ENCODE measurements around the gene GCNT1. TPM values are rescaled to one million over a fixed set of nuclear protein-coding genes. Genes with fewer than 3 reads are reported as not detected.

Gene GCNT1
- total and polyA plus RNA-seq, 10 donors: 2.5 to 54.5 (median 26.4) TPM

- TF ChIP-seq CTCF (IDR thresholded peaks at IDR 0.05 in 8 of 11, conservative IDR thresholded peaks at IDR 0.05 in 3 of 11) (no peak), POLR2AphosphoS5 (IDR thresholded peaks at IDR 0.05) (no peak), POLR2A (IDR thresholded peaks at IDR 0.05) (no peak)
- Histone ChIP-seq H3K4me1 (peaks cover 0 to 16% (median 5%) of the 10 kb centered on the region in 6 donors), H3K27ac (no peak overlapping the region), H3K9me3 (no peaks in the 10 kb centered on the region), H3K27me3 (replicated peaks in 1 of 7) (no peaks in the 10 kb centered on the region), H3K4me3 (no peak overlapping the region), H3K36me3 (no peaks in the 10 kb centered on the region)
- intact Hi-C loops (cut with DNase I; ENCODE audit: low total_unique reads): no loop called here
- no peak for DNase-seq
- 70 to 92% (median 85%) methylated on average over 9 of the region's 9 CpGs for WGBS, 5 donors
These were observed 78.2 kb downstream of the GCNT1 start for GRCh38 chr9:76537150-76537646.

GRCh38 chr9:76539180-76539579 is 80.2 kb downstream of the GCNT1 start:
- Histone ChIP-seq H3K4me3 (no peak overlapping the region), H3K4me1 (peaks cover 0 to under 1% (median 0%) of the 10 kb centered on the region in 6 donors), H3K9me3 (no peaks in the 10 kb centered on the region), H3K36me3 (no peaks in the 10 kb centered on the region), H3K27ac (no peak overlapping the region), H3K27me3 (replicated peaks in 1 of 7) (no peaks in the 10 kb centered on the region)
- DNase-seq: no peak
- intact Hi-C loops (cut with DNase I; ENCODE audit: low total_unique reads): no loop called here
- no peak for TF ChIP-seq POLR2AphosphoS5 (IDR thresholded peaks at IDR 0.05)
- no peak for TF ChIP-seq CTCF (IDR thresholded peaks at IDR 0.05 in 8 of 11, conservative IDR thresholded peaks at IDR 0.05 in 3 of 11)
- TF ChIP-seq POLR2A (IDR thresholded peaks at IDR 0.05): no peak
- WGBS, 5 donors: 87 to 100% (median 94%) methylated on average over 1 of the region's 1 CpG

GRCh38 chr9:76542360-76542759 is 83.4 kb downstream of the GCNT1 start:
- WGBS, 5 donors: 85 to 92% (median 91%) methylated on average over 5 of the region's 5 CpGs
- intact Hi-C loops (cut with DNase I; ENCODE audit: low total_unique reads): no loop called here
- no peaks in the 10 kb centered on the region for H3K36me3 ChIP-seq

GRCh38 chr9:76545191-76545590 is 86.2 kb downstream of the GCNT1 start:
- TF ChIP-seq POLR2AphosphoS5 (IDR thresholded peaks at IDR 0.05) (no peak), CTCF (IDR thresholded peaks at IDR 0.05 in 8 of 11, conservative IDR thresholded peaks at IDR 0.05 in 3 of 11) (no peak), POLR2A (IDR thresholded peaks at IDR 0.05) (no peak)
- H3K9me3 ChIP-seq: no peaks in the 10 kb centered on the region
- H3K36me3 ChIP-seq: no peaks in the 10 kb centered on the region
- H3K27me3 ChIP-seq (replicated peaks in 1 of 7): no peaks in the 10 kb centered on the region
- WGBS, 5 donors: 60 to 91% (median 79%) methylated on average over 2 of the region's 2 CpGs
- H3K4me3 ChIP-seq: no peak overlapping the region
- no peak for DNase-seq
- H3K27ac ChIP-seq: no peak overlapping the region
- H3K4me1 ChIP-seq: no peaks in the 10 kb centered on the region
- intact Hi-C loops (cut with DNase I; ENCODE audit: low total_unique reads): no loop called here

More at GRCh38 chr9:76542360-76542759, 83.4 kb downstream of the GCNT1 start:
- DNase-seq: no peak
- H3K9me3 ChIP-seq: no peaks in the 10 kb centered on the region
- H3K4me1 ChIP-seq: no peaks in the 10 kb centered on the region
- H3K4me3 ChIP-seq: no peak overlapping the region
- H3K27me3 ChIP-seq (replicated peaks in 1 of 7): no peaks in the 10 kb centered on the region
- TF ChIP-seq POLR2A (IDR thresholded peaks at IDR 0.05) (no peak), CTCF (IDR thresholded peaks at IDR 0.05 in 8 of 11, conservative IDR thresholded peaks at IDR 0.05 in 3 of 11) (no peak), POLR2AphosphoS5 (IDR thresholded peaks at IDR 0.05) (no peak)
- no peak overlapping the region for H3K27ac ChIP-seq

Measured in spleen (tissue), 11 donors.